ENCODE data around the gene KLHL5.

DNA sequence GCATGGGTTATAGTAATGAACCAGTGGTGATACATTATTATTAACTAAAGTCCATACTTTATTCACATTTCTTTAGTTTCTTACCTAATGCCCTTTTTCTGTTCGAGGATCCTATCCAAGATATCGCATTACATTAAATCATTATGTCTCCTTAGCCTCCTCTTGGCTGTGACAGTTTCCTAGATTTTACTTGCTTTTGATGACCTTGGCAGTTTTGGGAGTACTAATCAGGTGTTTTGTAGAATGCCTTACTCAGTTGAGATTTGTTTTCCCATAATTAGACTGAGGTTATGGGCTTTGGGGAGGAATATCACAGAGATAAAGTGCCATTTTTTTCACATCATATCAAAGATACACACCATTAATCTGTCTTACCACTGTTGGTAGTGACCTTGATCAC, 5.0 kb downstream of the KLHL5 start:
- no peak for TF ChIP-seq COPS2 (conservative IDR thresholded peaks at IDR 0.05)
- no peak for TF ChIP-seq POLR2A (conservative IDR thresholded peaks at IDR 0.05)
- no peak for TF ChIP-seq FOXK1 (CRISPR knock-in tag; IDR thresholded peaks at IDR 0.05; ENCODE audit: borderline replicate concordance)
- no peak for TF ChIP-seq NFYB (IDR thresholded peaks at IDR 0.05; ENCODE audit: extremely low read depth, insufficient read length)
- no peak for TF ChIP-seq EZH2 (IDR thresholded peaks at IDR 0.05; ENCODE audit: borderline replicate concordance, low read depth, low read length)
- TF ChIP-seq CREB1 (IDR thresholded peaks at IDR 0.05): no peak
- no peak for TF ChIP-seq CREB1 (CRISPR knock-in tag; IDR thresholded peaks at IDR 0.05)
- TF ChIP-seq, protein P1, sequence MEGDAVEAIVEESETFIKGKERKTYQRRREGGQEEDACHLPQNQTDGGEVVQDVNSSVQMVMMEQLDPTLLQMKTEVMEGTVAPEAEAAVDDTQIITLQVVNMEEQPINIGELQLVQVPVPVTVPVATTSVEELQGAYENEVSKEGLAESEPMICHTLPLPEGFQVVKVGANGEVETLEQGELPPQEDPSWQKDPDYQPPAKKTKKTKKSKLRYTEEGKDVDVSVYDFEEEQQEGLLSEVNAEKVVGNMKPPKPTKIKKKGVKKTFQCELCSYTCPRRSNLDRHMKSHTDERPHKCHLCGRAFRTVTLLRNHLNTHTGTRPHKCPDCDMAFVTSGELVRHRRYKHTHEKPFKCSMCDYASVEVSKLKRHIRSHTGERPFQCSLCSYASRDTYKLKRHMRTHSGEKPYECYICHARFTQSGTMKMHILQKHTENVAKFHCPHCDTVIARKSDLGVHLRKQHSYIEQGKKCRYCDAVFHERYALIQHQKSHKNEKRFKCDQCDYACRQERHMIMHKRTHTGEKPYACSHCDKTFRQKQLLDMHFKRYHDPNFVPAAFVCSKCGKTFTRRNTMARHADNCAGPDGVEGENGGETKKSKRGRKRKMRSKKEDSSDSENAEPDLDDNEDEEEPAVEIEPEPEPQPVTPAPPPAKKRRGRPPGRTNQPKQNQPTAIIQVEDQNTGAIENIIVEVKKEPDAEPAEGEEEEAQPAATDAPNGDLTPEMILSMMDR (IDR thresholded peaks at IDR 0.05 in 2 of 3, conservative IDR thresholded peaks at IDR 0.05 in 1 of 3; ENCODE audit: insufficient read depth in 2 of 3, low read depth in 1 of 3, low read length in 3 of 3): no peak
- TF ChIP-seq SRSF1 (IDR thresholded peaks at IDR 0.05; ENCODE audit: low read depth, low read length): no peak
- TF ChIP-seq EP300 (IDR thresholded peaks at IDR 0.05; ENCODE audit: low read length): no peak
